HepG2 (cell line): ENCODE results near the gene MIOS. TPM values are rescaled to one million over a fixed set of nuclear protein-coding genes. Genes with fewer than 3 reads are reported as not detected.

Experiments
- ELF4 ChIP-seq: sonication (generic); formaldehyde crosslinking; IDR thresholded peaks from 2 replicates; pipeline ENCODE4 v1.5.0; 2020; ENCODE audit warnings: missing genetic modification reagents, mild to moderate bottlenecking, moderate library complexity, borderline replicate concordance
- ETV5 ChIP-seq: IDR thresholded peaks from 2 replicates; pipeline ENCODE4 v1.6.1; 2018; ENCODE audit warnings: missing biosample characterization, missing genetic modification reagents, inconsistent platforms, borderline replicate concordance
- GZF1 ChIP-seq: sonication (generic); formaldehyde crosslinking; IDR thresholded peaks from 2 replicates; pipeline ENCODE4 v1.5.1; 2020; ENCODE audit warnings: mild to moderate bottlenecking, missing genetic modification reagents
- HOXA3 ChIP-seq: sonication (generic); formaldehyde crosslinking; IDR thresholded peaks from 2 replicates; pipeline ENCODE4 v1.5.0; 2020; ENCODE audit warnings: missing genetic modification reagents
- HOXA7 ChIP-seq: sonication (generic); formaldehyde crosslinking; IDR thresholded peaks from 2 replicates; pipeline ENCODE4 v1.8.1; 2022; ENCODE audit warnings: mild to moderate bottlenecking, missing genetic modification reagents, moderate library complexity
- KLF13 ChIP-seq: sonication (generic); formaldehyde crosslinking; IDR thresholded peaks from 2 replicates; pipeline ENCODE4 v1.4.0; 2020; ENCODE audit warnings: mild to moderate bottlenecking, missing genetic modification reagents
- KMT2B ChIP-seq: IDR thresholded peaks from 2 replicates; pipeline ENCODE4 v1.6.1; 2016; ENCODE audit warnings: missing genetic modification reagents, missing compliant biosample characterization
- NKX3-1 ChIP-seq: sonication (generic); formaldehyde crosslinking; IDR thresholded peaks from 2 replicates; pipeline ENCODE4 v1.5.0; 2020; ENCODE audit warnings: missing genetic modification reagents
- SKI ChIP-seq: fragments of 450-650 bp; IDR thresholded peaks from one replicate; pipeline ENCODE4 v1.6.1; 2018; ENCODE audit warnings: mild to moderate bottlenecking; ENCODE audit not compliant: partially characterized antibody
- SP4 ChIP-seq: sonication (generic); formaldehyde crosslinking; IDR thresholded peaks from 2 replicates; pipeline ENCODE4 v1.8.1; 2023; ENCODE audit warnings: mild to moderate bottlenecking, missing genetic modification reagents
- ZBTB20 ChIP-seq: sonication (generic); formaldehyde crosslinking; IDR thresholded peaks from 2 replicates; pipeline ENCODE4 v1.8.1; 2023; ENCODE audit warnings: missing genetic modification reagents, low read depth, mild to moderate bottlenecking, borderline replicate concordance
- ZNF3 ChIP-seq: IDR thresholded peaks from 2 replicates; pipeline ENCODE4 v1.7.0; 2017; ENCODE audit warnings: inconsistent platforms
- polyA plus RNA-seq, 8 experiments: library from polyadenylated mRNA; depleted of rRNA in 3 of 8; stranded (reverse) in 7 of 8; unstranded in 1 of 8; fragments of >200 nt; fragmentation: Illumina TruSeq in 4 of 8; extraction: Trizol in 4 of 8; gene quantifications; 2 replicates each; pipeline versions ENCODE4 v1.2.1 to v1.2.3, GENCODE V29; 2011 to 2016; ENCODE audit warnings: low read depth in 4 of 8, missing spikeins in 1 of 8, mixed read lengths in 1 of 8; ENCODE audit not compliant: insufficient read depth in 1 of 8
- total RNA-seq, 5 experiments: library from RNA; depleted of rRNA; stranded (reverse); fragments of >200 nt; fragmentation: Illumina TruSeq; extraction: Trizol; gene quantifications; 2 replicates each; pipeline ENCODE4 v1.2.3, GENCODE V29; 2016; ENCODE audit warnings: low read depth in 1 of 5
- TF ChIP-seq, protein P1 (sequence below): sonication (generic); formaldehyde crosslinking; IDR thresholded peaks from 2 replicates; pipeline ENCODE4 v1.5.1; 2020; ENCODE audit warnings: missing genetic modification reagents, mild to moderate bottlenecking, borderline replicate concordance
- TF ChIP-seq, protein P2 (sequence below): sonication (generic); formaldehyde crosslinking; IDR thresholded peaks from 2 replicates; pipeline ENCODE4 v1.4.0; 2020; ENCODE audit warnings: missing genetic modification reagents
- TF ChIP-seq, protein P3 (sequence below): sonication (generic); formaldehyde crosslinking; IDR thresholded peaks from 2 replicates; pipeline ENCODE4 v1.5.0; 2020; ENCODE audit warnings: missing genetic modification reagents, mild to moderate bottlenecking, borderline replicate concordance
- TF ChIP-seq, protein P4 (sequence below): sonication (generic); formaldehyde crosslinking; IDR thresholded peaks from 2 replicates; pipeline ENCODE4 v1.4.0; 2020; ENCODE audit warnings: missing genetic modification reagents
- TF ChIP-seq, protein P5 (sequence below): sonication (generic); formaldehyde crosslinking; IDR thresholded peaks from 2 replicates; pipeline ENCODE4 v1.9.0; 2022; ENCODE audit warnings: missing genetic modification reagents, mild to moderate bottlenecking, borderline replicate concordance
- TF ChIP-seq, protein P6 (sequence below): sonication (generic); formaldehyde crosslinking; IDR thresholded peaks from 2 replicates; pipeline ENCODE4 v1.4.0; 2020; ENCODE audit warnings: missing genetic modification reagents

The MIOS gene
- total and polyA plus RNA-seq, 2 of the 13 experiments (the other 11 are each of a cell fraction or from before 2014, with no cell fraction given), result 15.2 to 33.5 TPM

DNA sequence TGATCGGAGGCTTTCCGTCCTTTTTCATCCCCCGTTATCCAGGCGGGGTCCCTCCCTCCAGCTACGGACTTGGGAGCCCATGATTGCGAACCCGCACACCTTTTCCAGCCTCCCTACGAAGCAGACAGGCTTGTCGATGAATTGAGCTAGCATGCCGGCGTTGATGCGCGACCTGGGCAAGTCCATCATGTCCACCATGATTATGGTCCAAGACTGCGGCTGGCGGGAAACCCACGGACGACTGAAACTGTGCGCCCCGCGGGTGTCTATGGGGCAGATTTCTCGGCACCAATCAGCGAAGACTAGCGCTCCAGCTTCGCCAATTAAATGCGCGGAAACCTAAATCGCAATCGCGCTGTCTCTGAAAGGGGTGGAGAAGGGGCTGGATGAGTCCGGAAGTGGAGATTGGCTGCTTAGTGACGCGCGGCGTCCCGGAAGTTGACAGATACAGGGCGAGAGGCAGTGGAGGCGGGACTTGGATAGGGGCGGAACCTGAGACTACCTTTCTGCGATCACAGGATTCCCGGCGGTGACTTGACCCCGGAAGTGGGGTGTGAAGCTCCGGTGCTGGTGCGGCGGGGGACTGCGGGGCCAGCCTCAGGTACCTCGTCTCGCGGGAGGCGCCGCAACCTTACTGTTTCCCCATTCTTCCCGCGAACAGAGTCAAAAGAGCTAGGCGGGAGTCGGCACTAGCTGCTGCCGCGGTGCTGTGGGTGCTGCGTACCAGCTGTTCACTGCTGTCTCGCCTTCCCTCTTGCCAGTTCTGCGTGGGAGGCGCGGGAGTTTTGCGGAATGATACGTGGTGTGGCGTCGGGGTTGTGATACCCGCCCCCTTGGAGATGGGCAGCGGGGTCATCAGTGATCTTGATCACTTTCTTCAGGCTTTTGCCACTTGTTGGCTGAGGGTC, 73.8 kb downstream of the MIOS start, which contains the start of gene UMAD1 (continued):
- TF ChIP-seq, protein P1, sequence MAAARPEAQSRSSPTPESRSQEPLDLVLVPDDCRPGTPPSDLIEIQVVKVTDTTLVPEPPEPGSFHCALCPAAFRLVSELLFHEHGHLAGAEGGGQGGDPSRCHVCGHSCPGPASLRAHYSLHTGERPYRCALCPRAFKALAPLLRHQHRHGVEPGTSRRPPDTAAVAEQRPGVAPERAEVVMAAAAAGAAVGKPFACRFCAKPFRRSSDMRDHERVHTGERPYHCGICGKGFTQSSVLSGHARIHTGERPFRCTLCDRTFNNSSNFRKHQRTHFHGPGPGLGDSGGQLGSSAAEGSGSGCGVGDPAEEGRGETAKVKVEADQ, result no peak
- TF ChIP-seq, protein P2, sequence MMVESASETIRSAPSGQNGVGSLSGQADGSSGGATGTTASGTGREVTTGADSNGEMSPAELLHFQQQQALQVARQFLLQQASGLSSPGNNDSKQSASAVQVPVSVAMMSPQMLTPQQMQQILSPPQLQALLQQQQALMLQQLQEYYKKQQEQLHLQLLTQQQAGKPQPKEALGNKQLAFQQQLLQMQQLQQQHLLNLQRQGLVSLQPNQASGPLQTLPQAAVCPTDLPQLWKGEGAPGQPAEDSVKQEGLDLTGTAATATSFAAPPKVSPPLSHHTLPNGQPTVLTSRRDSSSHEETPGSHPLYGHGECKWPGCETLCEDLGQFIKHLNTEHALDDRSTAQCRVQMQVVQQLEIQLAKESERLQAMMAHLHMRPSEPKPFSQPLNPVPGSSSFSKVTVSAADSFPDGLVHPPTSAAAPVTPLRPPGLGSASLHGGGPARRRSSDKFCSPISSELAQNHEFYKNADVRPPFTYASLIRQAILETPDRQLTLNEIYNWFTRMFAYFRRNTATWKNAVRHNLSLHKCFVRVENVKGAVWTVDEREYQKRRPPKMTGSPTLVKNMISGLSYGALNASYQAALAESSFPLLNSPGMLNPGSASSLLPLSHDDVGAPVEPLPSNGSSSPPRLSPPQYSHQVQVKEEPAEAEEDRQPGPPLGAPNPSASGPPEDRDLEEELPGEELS (CRISPR knock-in tag), result peak; percentile 63; the same call in 1 of the 2 replicates
- TF ChIP-seq GZF1 (CRISPR knock-in tag), result no peak
- TF ChIP-seq, protein P3, sequence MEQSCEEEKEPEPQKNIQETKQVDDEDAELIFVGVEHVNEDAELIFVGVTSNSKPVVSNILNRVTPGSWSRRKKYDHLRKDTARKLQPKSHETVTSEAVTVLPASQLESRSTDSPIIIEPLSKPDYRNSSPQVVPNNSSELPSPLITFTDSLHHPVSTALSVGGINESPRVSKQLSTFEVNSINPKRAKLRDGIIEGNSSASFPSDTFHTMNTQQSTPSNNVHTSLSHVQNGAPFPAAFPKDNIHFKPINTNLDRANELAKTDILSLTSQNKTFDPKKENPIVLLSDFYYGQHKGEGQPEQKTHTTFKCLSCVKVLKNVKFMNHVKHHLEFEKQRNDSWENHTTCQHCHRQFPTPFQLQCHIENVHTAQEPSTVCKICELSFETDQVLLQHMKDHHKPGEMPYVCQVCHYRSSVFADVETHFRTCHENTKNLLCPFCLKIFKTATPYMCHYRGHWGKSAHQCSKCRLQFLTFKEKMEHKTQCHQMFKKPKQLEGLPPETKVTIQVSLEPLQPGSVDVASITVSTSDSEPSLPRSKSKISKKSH, result no peak
- peak; percentile 99 for TF ChIP-seq ELF4
- TF ChIP-seq HOXA7 (CRISPR knock-in tag), result no peak
- TF ChIP-seq SKI, result peak; percentile 25
- TF ChIP-seq SP4 (CRISPR knock-in tag), result peak; percentile 85
- TF ChIP-seq, protein P4, sequence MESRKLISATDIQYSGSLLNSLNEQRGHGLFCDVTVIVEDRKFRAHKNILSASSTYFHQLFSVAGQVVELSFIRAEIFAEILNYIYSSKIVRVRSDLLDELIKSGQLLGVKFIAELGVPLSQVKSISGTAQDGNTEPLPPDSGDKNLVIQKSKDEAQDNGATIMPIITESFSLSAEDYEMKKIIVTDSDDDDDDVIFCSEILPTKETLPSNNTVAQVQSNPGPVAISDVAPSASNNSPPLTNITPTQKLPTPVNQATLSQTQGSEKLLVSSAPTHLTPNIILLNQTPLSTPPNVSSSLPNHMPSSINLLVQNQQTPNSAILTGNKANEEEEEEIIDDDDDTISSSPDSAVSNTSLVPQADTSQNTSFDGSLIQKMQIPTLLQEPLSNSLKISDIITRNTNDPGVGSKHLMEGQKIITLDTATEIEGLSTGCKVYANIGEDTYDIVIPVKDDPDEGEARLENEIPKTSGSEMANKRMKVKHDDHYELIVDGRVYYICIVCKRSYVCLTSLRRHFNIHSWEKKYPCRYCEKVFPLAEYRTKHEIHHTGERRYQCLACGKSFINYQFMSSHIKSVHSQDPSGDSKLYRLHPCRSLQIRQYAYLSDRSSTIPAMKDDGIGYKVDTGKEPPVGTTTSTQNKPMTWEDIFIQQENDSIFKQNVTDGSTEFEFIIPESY (CRISPR knock-in tag), result no peak
- TF ChIP-seq NKX3-1 (CRISPR knock-in tag), result peak; percentile 50; the same call in 1 of the 2 replicates
- TF ChIP-seq HOXA3, result peak; percentile 79; the same call in 1 of the 2 replicates
- TF ChIP-seq ZBTB20 (CRISPR knock-in tag), result no peak
- TF ChIP-seq KLF13, result no peak
- TF ChIP-seq, protein P5, sequence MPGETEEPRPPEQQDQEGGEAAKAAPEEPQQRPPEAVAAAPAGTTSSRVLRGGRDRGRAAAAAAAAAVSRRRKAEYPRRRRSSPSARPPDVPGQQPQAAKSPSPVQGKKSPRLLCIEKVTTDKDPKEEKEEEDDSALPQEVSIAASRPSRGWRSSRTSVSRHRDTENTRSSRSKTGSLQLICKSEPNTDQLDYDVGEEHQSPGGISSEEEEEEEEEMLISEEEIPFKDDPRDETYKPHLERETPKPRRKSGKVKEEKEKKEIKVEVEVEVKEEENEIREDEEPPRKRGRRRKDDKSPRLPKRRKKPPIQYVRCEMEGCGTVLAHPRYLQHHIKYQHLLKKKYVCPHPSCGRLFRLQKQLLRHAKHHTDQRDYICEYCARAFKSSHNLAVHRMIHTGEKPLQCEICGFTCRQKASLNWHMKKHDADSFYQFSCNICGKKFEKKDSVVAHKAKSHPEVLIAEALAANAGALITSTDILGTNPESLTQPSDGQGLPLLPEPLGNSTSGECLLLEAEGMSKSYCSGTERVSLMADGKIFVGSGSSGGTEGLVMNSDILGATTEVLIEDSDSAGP, result peak; percentile 87
- peak; percentile 67; the same call in 1 of the 2 replicates for TF ChIP-seq KMT2B (CRISPR knock-in tag)
- TF ChIP-seq, protein P6, sequence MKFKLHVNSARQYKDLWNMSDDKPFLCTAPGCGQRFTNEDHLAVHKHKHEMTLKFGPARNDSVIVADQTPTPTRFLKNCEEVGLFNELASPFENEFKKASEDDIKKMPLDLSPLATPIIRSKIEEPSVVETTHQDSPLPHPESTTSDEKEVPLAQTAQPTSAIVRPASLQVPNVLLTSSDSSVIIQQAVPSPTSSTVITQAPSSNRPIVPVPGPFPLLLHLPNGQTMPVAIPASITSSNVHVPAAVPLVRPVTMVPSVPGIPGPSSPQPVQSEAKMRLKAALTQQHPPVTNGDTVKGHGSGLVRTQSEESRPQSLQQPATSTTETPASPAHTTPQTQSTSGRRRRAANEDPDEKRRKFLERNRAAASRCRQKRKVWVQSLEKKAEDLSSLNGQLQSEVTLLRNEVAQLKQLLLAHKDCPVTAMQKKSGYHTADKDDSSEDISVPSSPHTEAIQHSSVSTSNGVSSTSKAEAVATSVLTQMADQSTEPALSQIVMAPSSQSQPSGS (CRISPR knock-in tag), result peak; percentile 10; the same call in 1 of the 2 replicates
- TF ChIP-seq ZNF3 (CRISPR knock-in tag), result no peak
- peak; percentile 73; the same call in 1 of the 2 replicates for TF ChIP-seq ETV5 (CRISPR knock-in tag)
